Activated T-cell treated with anti-CD3 and anti-CD28 coated beads, Interleukin-2, amount 50 U/mL, for 1 hour (primary cell): ENCODE measurements around the gene KIF1A.
"Not testable (repeated sequence)": the region's sequence is repeated elsewhere in the genome, so short reads cannot be mapped to it uniquely, and the experiment has no call there.

ENCODE experiments used
- DNase-seq: peaks from one replicate; pipeline ENCODE4 v3.0.0-alpha.2; 2020

Gene KIF1A

DNA sequence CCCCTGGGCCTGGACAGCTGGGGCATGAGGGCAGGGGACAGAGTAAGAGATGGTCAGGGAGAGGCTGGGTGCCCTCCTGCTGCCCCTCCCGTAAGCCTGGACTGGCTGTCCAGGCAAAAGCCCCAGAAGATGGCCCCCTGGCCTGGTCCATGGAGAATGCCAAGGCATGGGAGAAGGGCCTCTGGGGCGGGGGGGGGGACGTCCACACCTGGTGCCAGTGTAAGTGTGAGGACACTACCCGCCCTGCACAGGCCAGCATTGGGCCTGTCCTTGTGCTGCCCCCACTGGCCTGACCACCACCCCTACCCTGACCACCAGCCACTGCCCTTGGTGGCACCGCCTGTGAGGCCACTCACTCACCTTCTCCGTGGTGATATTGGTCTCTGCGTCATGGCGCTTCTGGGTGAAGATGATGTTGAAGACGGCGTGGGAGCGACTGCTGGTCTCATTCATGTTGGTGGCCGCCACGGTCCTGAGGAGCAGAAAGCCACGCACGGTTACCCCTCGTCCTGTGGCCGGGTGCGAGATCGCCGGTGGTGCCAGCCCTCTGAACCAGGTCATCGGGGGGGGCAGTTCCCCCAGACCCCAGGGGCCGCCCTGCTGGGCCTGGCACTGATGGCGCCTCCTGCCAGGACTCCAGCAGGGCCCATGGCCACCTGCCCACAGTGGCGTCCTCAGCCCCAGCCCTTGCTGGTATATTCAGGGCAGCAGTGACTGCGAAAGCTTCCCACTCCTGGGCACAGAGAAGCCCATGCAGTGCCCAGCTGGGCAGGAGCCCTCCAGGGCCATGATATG lies 35.2 kb downstream of the KIF1A start:
- no peak for DNase-seq

DNA sequence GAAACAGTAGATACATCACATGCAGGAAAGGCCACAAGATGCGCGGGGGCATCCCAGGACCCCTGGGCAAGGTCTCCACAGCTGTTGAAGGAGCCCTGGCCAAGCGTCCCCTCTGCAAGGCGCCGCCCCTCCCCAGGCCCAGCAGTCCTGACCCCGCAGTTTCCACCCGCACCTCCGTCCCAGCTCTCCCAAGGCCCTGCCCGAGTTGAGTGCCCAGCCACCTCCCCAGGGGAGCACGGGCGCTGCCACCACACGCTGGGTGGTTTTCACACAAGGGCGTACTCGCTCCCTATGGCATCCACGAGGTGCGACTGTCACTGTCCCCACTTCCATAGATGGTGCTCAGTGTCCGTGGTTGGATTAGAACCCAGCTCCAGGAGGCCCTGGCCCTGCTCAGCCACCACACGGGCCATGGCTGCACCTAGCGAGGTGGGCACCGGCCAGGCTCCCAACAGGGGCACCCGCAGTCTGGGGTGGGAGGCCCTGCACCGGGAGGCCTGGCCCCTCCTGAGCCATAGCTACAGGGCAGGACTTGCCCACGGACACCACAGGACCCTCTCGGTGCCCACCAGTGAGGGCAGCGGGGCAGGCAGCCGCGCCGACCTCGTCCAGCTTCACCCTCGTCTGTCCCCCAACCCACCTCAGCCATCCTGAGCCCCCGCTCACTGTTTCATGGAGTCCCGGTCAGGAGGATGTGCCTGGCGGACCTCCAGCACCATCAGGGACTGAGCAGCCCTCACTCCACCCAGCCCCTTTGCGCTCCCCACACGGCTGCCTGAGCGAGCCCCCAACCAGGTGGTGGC lies 36.0 kb downstream of the KIF1A start:
- DNase-seq: no peak

DNA sequence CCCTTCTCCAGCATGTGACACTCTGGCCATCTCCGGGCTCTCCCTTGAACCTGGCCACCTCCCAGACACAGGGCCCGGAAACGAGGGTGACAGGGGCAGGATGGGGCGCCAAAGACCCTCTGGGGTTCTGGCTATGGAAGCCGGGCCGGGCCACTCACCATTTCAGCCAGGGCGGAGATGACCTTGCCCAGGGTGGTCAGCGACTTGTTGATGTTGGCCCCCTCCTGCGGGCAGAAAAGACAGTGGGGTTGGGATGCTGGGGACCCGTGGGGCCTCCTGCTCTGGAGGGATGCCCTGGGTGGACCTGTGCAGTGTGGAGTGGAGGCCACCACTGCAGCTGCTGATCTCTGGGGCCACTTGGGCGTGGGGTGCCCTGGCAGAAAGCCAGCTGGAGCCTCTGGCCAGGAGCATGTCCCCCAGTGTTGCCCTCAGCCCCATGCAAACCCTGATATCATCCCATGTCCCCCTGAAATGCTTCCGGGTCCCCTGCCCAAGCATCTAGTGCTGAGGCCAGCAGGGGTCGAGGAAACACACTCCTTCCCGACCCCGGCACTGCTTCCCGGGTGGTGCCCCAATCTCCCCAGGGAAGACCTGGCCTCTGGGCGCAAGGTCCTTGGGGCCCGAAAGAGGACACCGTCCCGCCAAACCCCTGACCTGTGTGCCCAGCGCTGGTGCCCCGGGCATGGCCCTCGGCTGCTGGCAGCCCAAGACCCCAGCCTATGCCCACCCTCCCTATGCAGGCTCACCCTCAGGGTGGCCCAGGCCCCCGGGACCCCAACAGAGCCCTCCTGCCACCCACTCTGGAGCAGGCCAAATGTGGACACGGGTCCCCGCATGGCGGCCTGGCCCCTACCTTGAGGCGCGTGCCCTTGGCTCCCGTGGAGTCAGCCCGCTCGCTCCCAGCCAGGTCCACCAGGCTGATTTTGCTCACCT lies 36.9 kb downstream of the KIF1A start:
- DNase-seq: no peak

DNA sequence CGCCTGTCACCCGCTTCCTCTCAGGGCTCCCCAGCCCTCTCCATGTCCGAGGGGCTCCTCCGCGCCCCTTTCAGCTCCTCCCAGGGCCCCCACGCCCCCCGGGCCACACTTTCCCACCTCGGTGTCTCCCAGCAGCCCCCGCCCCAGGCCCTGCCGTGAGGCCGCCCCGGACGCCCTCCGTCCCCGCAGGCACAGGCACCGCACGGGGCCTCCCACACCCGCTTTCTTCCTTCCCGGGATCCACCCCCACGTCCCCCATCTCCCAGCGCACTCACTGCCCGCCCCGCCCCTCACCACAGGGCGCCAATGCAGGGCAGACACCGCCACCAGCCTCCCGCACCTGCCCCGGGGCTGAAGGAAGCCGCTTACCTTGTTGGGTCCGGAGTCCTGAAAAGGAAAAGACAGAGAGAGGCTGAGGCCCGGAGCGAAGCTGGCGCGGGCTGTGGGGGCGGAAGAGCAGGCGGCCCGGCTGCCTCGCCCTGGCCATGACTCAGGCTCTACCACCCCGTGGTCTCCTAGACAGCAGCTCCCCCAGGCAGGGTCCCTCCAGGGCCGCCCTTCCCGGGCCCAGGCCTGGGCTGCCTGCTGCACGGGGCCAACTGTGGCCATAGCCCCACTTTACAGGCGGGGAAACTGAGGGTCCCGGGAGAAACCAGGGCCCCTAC lies 37.7 kb downstream of the KIF1A start:
- DNase-seq: no peak

DNA sequence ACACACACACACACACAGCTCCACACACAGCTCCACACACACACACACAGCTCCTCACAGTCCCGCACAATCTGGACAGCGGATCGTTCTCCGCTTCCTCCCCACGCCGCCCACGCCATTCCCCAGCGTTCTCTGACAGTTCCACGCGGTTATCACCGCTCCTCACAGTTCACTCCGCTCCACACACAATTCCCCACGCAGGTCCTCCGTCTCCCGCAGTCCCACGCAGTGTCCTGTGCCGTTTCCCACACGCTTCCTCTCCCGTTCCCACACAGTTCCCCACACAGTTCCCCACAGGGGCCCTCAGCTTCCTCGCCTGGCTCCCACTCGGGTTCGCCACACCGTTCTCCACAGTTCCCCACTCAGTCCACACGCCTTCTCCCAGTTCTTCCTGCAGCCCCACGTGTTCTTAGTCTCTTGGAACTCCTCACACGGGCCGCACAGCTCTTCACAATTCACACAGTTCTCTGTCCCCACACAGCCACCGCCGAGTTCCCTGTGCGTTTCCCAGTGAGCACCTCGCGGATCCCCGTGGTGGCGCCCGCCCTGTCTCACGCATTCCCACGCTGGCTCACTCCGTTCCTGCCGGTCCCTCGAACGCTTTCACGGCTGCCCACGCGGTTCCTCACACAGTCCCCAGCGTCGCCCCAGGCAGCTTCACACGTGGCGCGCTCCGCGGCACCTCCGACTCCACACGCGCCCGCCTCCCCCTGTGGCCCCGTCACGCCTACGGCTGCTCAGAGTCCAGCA lies 38.4 kb downstream of the KIF1A start:
- no peak for DNase-seq

DNA sequence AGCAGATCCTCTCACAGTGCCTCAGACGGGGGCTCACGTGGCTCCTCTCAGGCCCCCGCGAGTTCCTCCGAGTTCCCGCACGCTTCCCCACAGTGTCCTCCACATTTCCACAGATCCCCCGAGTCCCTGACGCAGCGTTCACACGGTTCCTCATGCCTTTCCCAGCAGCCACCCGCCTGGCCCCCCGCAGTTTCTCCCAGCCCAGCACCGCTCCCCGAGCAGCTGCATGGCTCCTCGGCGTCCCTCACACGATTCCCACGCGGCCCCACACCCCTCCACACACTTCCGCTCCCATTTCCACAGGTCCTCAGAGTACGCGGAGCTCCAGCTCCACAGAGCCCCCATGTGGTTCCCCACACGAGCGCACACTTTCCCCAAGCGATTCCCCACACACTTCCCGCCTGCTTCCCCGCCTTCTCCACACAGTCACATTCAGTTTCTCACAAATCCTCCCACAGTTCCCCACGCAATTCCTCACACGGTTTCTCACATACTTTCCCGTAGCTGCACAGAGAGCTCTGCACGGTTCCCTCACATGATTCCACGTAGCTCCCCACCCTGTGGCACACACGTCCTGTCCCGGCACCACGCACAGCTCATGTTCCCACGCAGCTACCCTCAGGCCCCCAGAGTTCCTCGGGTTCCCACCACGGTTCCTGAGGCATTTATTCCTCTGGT lies 39.9 kb downstream of the KIF1A start:
- DNase-seq: no peak

DNA sequence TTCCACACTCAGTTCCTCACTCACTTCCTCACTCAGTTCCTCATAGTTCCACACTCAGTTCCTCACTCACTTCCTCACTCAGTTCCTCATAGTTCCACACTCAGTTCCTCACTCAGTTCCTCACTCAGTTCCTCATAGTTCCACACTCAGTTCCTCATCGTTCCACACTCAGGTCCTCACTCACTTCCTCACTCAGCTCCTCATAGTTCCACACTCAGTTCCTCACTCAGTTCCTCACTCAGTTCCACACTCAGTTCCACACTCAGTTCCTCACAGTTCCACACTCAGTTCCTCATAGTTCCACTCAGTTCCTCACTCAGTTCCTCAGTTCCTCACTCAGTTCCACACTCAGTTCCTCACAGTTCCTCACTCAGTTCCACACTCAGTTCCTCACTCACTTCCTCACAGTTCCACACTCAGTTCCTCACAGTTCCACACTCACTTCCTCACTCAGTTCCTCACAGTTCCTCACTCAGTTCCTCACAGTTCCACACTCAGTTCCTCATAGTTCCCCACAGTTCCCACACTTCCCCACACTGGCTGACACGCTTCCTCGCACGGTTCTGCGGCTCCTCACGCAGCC lies 40.7 kb downstream of the KIF1A start:
- not testable (repeated sequence) for DNase-seq

DNA sequence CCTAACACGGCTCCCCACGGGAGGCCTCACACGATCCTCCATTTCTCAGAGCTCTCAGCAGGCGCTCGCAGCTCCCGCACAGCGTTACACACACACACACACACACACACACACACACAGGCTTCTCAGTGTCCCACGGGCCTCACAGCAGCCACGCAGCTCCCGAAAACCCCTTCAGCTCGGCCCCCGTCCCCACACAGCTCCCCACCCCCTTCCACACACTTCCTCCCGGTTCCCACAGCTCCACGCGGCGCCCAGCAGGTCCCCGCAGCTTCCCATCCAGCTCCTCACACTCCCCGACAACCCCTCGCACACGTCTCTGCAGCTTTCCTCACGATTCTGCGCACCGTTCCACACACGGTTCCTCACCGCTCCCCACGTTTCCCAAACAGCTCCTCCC lies 41.6 kb downstream of the KIF1A start:
- DNase-seq: no peak

DNA sequence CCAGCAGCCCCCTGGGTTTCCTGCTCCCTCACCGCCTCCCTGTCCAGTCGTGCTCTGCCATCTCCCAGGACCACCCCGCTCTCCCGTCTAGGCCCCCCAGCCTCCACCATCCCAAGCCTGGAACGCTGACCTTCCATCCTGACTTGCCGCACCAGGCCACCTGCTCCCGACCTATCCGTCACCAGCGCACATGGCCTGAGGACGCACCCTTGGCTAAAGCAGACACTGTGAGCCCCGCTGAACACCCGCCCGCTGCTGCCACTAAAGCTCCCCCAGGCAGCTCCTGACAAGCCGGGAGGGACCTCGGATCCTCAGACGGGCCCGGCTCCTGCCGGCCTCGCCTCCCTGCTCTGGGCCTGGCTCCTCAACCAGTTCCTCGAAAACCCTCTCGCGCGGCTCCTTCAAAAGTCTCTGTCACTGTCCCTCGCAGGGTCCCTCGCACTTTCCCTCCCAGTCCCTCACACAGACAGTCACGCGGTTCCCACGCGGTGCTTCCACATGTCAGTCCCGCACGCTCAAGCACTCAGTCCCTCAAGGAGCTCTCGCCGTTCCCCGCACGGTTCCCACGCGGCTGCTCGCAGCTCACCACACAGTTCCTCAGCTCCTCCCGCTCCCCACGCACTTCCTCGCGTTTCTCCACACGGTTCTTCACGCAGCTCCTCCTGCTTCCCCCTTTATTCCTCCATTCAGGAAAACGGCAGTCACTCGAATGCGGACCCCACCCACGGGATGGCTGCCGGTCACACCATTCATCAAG lies 42.4 kb downstream of the KIF1A start:
- DNase-seq: no peak

DNA sequence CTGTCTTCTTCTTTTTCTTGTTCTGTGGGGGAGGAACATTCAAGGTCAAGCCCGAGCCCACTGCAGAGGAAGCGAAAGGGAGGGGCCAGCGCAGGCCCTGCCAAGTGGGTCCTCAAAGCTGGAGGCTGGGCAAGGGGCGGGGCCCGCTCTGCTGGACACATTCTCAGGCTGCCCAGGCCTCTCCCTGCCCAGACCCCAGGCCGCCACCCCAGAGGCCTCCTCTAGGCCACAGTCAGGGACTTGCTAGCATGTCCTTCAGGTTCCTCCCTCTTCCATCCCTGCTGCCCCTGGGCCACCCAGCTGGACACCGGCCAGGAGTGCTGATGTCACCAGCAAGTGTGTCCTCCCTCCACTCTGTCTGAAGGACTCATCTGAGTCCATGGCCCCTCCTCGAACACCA lies 44.1 kb downstream of the KIF1A start:
- DNase-seq: no peak

DNA sequence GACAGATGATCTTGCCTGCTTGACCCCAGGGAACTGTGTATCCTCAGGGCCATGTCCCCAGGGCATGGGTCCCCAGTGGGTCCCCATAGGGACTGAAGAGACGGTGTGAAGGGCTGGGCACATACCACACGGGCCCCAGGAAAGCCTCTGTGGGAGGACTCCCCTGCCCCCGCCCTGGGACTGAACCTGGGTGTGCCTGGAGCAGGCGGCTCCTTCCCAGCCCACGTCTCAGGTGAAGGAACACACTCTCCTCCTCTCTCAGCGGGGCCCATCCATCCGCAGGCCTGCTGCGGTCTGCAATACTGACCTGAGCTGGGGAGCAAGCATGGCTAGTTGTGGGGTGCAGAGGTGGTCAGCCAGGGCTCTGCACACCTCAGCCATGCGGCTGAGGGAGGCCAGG lies 45.2 kb downstream of the KIF1A start:
- no peak for DNase-seq

DNA sequence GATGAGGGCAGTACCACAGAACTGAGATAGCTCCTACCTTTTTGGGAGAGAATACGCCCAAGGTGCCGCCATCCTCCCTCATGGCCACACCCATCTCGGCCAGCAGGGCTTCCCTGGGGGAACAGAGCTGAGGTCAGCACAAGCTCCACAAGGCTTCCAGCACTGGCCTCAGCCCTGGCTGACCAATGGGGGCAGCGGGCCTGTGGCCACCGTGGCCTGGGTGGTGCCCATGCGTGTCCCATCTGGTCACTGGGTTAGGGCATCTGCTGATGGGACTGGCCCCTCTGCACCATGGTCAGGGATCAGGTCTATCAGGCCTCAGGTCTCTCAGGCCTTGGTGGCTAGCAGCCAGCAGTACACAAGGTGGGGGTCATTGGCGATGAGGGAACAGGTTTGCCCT lies 50.9 kb downstream of the KIF1A start:
- DNase-seq: no peak

DNA sequence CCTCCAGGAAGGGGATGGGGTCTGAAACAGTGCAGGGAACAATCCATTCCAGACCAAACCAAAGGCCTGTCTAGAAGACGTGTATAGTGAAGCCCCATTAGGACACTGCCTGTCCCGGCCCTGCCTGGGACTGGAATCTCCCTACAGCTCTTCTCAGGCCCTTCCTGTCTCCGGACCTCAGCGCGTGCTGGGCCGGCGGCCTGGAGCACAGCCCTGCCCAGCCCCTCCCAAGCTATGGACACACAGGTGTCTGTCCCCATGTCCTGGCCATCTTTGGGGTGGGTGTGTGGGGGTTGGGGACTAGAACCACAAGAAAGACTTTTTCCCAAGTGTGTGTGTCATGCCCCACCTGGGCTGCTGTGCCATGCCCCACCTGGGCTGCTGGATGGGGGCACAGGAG lies 51.8 kb downstream of the KIF1A start:
- no peak for DNase-seq

DNA sequence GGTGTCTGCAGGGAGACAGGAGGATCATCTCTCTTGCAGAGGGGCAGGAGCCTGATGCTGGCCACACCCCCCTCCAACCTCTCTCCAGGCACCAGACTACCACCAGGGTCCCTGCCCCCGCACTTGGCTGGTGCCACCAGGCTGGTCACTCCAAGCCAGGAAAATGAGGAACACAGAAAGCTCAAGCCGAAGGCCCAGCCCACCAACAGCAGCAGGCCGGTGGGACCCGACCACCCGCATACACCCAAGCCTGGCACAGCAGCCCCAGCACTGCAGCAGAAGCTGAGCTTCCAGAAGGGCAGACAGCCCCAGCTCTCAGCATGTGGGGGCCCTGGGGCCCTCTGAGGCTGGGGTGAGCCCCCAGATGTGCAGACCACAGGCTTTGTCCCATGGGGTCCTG lies 52.7 kb downstream of the KIF1A start:
- no peak for DNase-seq

DNA sequence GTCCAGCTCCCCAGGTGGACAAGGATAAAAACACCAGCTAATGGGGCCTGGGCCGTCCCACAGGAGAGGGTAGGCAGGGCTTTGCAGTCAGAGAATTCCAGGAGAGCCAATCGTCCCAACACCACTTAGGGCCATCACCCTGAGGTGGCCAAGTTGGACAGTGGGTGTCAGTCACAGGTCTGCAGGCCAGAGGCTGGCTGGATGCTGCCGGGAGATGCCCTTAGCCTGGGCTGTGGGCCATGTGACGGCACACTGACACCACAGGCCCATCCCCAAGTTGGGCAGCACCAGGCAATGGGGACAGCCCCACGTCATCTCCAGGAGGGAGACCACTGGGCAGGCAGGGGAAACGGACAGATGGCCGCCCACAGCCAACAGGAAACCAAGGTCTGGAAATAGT lies 53.9 kb downstream of the KIF1A start:
- no peak for DNase-seq

DNA sequence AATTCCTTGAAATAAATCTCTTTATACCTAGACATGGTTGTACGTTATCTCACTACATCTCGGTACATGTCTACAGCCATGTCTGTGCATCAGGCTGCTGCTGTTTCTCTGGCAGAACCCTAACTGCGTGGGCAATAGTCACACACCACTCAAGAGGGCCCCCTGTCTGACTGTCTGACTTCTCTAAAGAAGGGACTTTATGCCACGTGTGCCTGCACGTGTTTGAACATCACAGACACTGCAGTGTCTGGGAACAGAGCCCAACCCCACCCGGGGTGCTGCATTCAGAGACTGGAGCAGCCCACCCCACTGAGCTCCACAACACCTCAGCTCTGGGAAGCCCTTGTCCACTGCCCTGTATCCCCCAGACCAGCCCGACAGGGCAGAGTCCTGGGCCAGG lies 55.0 kb downstream of the KIF1A start:
- no peak for DNase-seq

DNA sequence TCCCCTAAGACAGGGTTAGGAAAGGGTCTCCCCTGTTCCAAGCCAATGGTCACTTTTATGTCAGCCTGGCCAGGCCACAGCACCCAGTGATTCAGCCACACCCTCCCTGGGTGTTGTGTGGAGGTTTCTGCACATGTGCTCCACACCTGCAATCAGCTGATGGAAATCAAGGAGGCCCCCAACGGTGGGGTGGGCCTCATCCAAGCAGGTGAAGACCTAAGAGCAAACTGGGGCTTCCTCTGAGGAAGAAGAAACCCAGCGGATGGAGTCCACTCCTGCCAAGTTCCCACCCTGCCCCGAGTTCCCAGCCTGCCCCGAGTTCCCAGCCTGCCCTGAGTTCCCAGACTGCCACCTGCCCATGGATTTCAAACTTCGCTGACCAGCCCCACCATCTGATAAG lies 55.4 kb downstream of the KIF1A start:
- no peak for DNase-seq

DNA sequence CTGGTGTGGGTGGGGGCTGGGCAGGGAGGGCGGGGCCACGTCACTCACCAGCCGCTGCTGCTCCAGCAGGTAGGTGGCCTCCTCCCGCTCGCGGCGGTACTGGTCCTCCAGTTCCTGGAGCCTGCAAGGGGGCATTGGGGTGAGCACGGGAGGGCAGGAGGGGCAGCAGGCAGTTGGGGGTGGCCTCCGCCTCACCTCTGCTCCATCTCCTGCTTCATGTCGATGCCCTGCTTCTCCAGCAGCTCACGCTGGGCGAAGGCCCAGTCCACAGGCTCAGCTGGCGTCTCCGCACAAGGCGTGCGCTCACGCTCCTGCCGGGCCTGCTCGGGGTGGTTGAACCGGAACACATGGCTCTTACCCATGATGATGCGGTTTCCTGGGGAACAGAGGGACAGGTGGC lies 57.0 kb downstream of the KIF1A start:
- DNase-seq: no peak

DNA sequence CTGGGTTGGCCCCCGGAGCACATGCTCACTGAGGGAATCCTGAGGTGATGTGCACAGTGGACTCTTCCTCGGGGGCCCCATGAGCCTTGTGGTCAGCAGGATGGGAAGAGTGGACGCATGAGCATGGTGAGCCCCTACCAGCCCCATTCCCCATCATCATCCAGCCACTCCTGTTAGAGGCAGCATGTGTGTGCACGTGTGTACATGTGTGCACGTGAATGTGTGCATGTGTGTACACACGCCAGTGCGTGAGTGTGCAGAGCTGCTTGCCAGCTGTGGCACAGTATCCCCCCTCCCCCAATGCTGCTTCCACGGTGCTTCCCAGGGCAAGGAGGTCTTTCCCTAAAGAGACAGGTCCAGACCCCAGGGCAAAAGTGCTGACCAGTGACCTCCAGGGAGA lies 57.8 kb downstream of the KIF1A start:
- DNase-seq: no peak

DNA sequence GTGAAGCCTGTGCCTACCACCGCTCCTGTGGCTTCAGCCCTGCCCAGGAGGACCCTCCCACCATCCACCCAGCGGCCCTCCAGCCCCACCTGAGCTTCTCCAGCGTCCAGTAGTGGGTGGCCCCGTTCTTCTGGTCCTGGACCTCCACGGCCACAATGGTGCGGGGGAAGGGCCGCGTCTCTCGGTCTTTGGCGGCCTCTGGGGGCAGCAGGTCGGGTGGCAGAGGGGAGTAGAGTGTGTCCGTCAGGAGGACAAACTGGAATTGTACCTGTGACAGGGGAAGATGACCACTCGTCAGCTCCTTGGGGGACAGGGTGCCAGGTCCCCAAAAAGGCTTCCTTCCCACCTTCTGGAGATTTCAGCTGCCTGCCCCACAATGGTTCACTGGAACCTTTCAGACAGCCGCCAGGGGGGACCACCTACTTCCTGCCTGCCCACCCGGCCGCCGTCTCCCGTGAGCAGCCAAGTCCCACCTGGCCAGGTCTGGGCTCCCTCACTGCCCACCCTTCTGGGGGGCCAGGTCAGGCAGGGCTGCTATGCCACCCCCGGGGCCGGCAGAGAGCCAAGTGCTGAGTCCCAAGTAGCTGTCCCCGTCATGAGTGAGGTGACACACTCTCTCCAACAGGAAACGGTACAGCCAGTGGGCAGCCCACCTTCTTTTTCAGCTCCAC lies 59.3 kb downstream of the KIF1A start:
- DNase-seq: no peak
